MCF 10A (cell line): ENCODE measurements around the gene APBA3. TPM values are rescaled to one million over a fixed set of nuclear protein-coding genes. Genes with fewer than 3 reads are reported as not detected.

ENCODE experiments used
- BruUV-seq: library from RNA; stranded (reverse); fragments of 400-500 nt; replicated peaks from 2 replicates; lab custom pipeline; 2021; lab: Mats Ljungman, UMichigan
- CTCF ChIA-PET: fragments of 300-600 bp; sonication (Branson Sonifier 250); formaldehyde crosslinking; extraction: SDS; loops from one replicate; lab custom pipeline; 2021; ENCODE audit warnings: antibody characterized with exemption, inconsistent platforms; lab: Yijun Ruan, JAX
- POLR2A ChIA-PET: fragments of 300-600, 350-650 bp; sonication (Branson Sonifier 250); formaldehyde crosslinking; extraction: SDS; loops from one replicate; lab custom pipeline; 2020; ENCODE audit warnings: antibody characterized with exemption, inconsistent platforms; lab: Yijun Ruan, JAX
- DNase-seq: peaks from one replicate; pipeline ENCODE4 v3.0.0-alpha.2; 2018; ENCODE audit not compliant: unreplicated experiment
- H3K27ac Mint-ChIP-seq: one replicate; pipeline ENCODE4 v1.8.0; 2022; ENCODE audit warnings: mild to moderate bottlenecking, low read depth, mixed read lengths; ENCODE audit not compliant: unreplicated experiment
- H3K27me3 Mint-ChIP-seq: one replicate; pipeline ENCODE4 v1.8.0; 2022; ENCODE audit warnings: mixed read lengths; ENCODE audit not compliant: insufficient read depth, unreplicated experiment
- H3K36me3 Mint-ChIP-seq: one replicate; pipeline ENCODE4 v1.8.0; 2022; ENCODE audit warnings: mild to moderate bottlenecking, moderate library complexity, mixed read lengths; ENCODE audit not compliant: insufficient read depth, unreplicated experiment
- H3K4me1 Mint-ChIP-seq: one replicate; pipeline ENCODE4 v1.8.0; 2022; ENCODE audit warnings: mixed read lengths; ENCODE audit not compliant: insufficient read depth, unreplicated experiment
- H3K4me3 Mint-ChIP-seq: one replicate; pipeline ENCODE4 v1.8.0; 2022; ENCODE audit warnings: mild to moderate bottlenecking, moderate library complexity, mixed read lengths; ENCODE audit not compliant: unreplicated experiment
- H3K9me3 Mint-ChIP-seq: one replicate; pipeline ENCODE4 v1.8.0; 2022; ENCODE audit warnings: mixed read lengths; ENCODE audit not compliant: unreplicated experiment
- CTCF ChIP-seq: fragments of 200-600 bp; IDR thresholded peaks from one replicate; pipeline ENCODE4 v1.8.0; 2022; ENCODE audit warnings: antibody characterized with exemption, mild to moderate bottlenecking; ENCODE audit not compliant: unreplicated experiment
- intact Hi-C: fragments of 100-400 bp; cut with micrococcal nuclease; formaldehyde crosslinking; loops from 2 replicates; pipeline ENCODE4 v1.14.1; 2022
- total RNA-seq: library from RNA; stranded (reverse); gene quantifications from 2 replicates; pipeline ENCODE4 v1.2.3, GENCODE V29; 2022

Gene APBA3
- total RNA-seq, 1 experiment from 2014 or later, result 22.9 TPM

GRCh38 chr19:3722443-3723109 is 38.9 kb downstream of the APBA3 start:
- intact Hi-C loops, result no loop called here
- no peak for DNase-seq
- H3K4me3 Mint-ChIP-seq, result no peak overlapping the region
- ChIA-PET CTCF (no interaction called here), POLR2A (interaction anchor here (0.6 kb wide), 1 partner anchor 706 kb away, joined by 4 read pairs; no protein-coding TSS in a partner anchor)
- BruUV-seq, result no TSS peak
- peaks cover 11% of the 10 kb centered on the region for H3K27me3 Mint-ChIP-seq
- peaks cover 6% of the 10 kb centered on the region for H3K4me1 Mint-ChIP-seq
- peak overlapping the region; percentile 39 for H3K27ac Mint-ChIP-seq
- no peaks in the 10 kb centered on the region for H3K36me3 Mint-ChIP-seq
- no peak for TF ChIP-seq CTCF
- no peaks in the 10 kb centered on the region for H3K9me3 Mint-ChIP-seq

- TF ChIP-seq CTCF, result no peak
- H3K27me3 Mint-ChIP-seq, result peaks cover 11% of the 10 kb centered on the region
- H3K4me3 Mint-ChIP-seq, result peak overlapping the region; percentile 39
- ChIA-PET POLR2A (interaction anchor here (0.6 kb wide), 1 partner anchor 706 kb away, joined by 4 read pairs; no protein-coding TSS in a partner anchor), CTCF (no interaction called here)
- no peak overlapping the region for H3K27ac Mint-ChIP-seq
- H3K36me3 Mint-ChIP-seq, result no peaks in the 10 kb centered on the region
- intact Hi-C loops, result no loop called here
- DNase-seq, result no peak
- no peaks in the 10 kb centered on the region for H3K9me3 Mint-ChIP-seq
- no TSS peak for BruUV-seq
- peaks cover 6% of the 10 kb centered on the region for H3K4me1 Mint-ChIP-seq
These were observed 39.5 kb downstream of the APBA3 start for GRCh38 chr19:3721887-3722442.

- H3K36me3 Mint-ChIP-seq, result no peaks in the 10 kb centered on the region
- CTCF ChIA-PET, result no interaction called here
- H3K4me3 Mint-ChIP-seq, result peak overlapping the region; percentile 39
- POLR2A ChIA-PET, result no interaction called here
- H3K4me1 Mint-ChIP-seq, result peaks cover 6% of the 10 kb centered on the region
- intact Hi-C loops, result no loop called here
- peak; percentile 84 for DNase-seq
- H3K27me3 Mint-ChIP-seq, result peaks cover 11% of the 10 kb centered on the region
- H3K9me3 Mint-ChIP-seq, result no peaks in the 10 kb centered on the region
- BruUV-seq, result no TSS peak
- no peak overlapping the region for H3K27ac Mint-ChIP-seq
- no peak for TF ChIP-seq CTCF
These were observed 40.2 kb downstream of the APBA3 start for GRCh38 chr19:3721131-3721886.

- no peaks in the 10 kb centered on the region for H3K36me3 Mint-ChIP-seq
- no peaks in the 10 kb centered on the region for H3K9me3 Mint-ChIP-seq
- intact Hi-C loops, result no loop called here
- H3K4me1 Mint-ChIP-seq, result peaks cover 6% of the 10 kb centered on the region
- POLR2A ChIA-PET, result interaction anchor here (1.2 kb wide), 1 partner anchor 34 kb away, joined by 4 read pairs; no protein-coding TSS in a partner anchor
- no peak for TF ChIP-seq CTCF
- peaks cover 11% of the 10 kb centered on the region for H3K27me3 Mint-ChIP-seq
- H3K4me3 Mint-ChIP-seq, result no peak overlapping the region
- no TSS peak for BruUV-seq
- no peak overlapping the region for H3K27ac Mint-ChIP-seq
- CTCF ChIA-PET, result no interaction called here
- no peak for DNase-seq
These were observed 41.1 kb downstream of the APBA3 start for GRCh38 chr19:3720349-3720917.
